ENCODE results near the gene RBPMS2. TPM values are rescaled to one million over a fixed set of nuclear protein-coding genes. Genes with fewer than 3 reads are reported as not detected.

Gene RBPMS2
- polyA plus RNA-seq, 1 of the 3 experiments (the other 2 are of a cell fraction), result 6.5 TPM

DNA sequence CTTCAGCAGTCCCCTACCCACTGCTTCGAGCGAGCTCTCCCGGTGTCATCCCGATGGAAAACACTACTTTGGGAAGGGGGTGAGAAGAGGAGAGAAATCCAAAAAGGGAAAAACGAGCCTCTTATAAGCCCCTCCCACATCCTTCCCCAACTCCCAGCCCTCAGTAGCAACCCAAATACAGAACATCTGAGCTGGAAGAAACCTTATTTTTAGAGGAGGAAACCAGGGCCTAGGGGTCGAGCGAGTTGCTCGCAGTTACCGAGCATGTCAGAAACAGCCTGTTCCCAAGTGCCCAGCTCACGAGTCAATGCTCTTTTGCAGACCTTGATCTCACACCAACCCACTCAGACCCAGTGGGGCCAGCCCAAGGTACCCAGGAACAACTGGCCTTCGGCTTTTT is 14.2 kb downstream of the RBPMS2 start:
- H3K27ac ChIP-seq (ENCODE audit: low read depth in 2 of 2, low read length in 1 of 2), result no peak overlapping the region
- POLR2A ChIA-PET, result no interaction called here
- DNase-seq, result no peak
- no peak overlapping the region for H3K4me3 ChIP-seq (ENCODE audit: low read depth in 2 of 2, low read length in 1 of 2)
- no peaks in the 10 kb centered on the region for H3K9me2 ChIP-seq
- no peaks in the 10 kb centered on the region for H3K9me3 ChIP-seq
- H3K4me2 ChIP-seq, result no peak overlapping the region
- no peaks in the 10 kb centered on the region for H3F3A ChIP-seq (replicated peaks; ENCODE audit: insufficient read depth)
- no peaks in the 10 kb centered on the region for H3K4me1 ChIP-seq (ENCODE audit: control insufficient read depth in 1 of 2, insufficient read depth in 2 of 2, low read depth in 1 of 2, low read length in 1 of 2)
- WGBS (ENCODE audit: low lambda C conversion rate), result 85% methylated on average over 10 of the region's 11 CpGs
- no peaks in the 10 kb centered on the region for H3K79me2 ChIP-seq (ENCODE audit: insufficient read depth)
- no peaks in the 10 kb centered on the region for H4K20me1 ChIP-seq (ENCODE audit: insufficient read depth)
- no peak overlapping the region for H3K9ac ChIP-seq
- CTCF ChIA-PET, result interaction anchor here (0.9 to 2.2 kb wide), 3 partner anchors 30 to 284 kb away, joined by 3 to 7 read pairs (median 4); partner anchors contain the start of gene SLC51B
- H3K27me3 ChIP-seq (ENCODE audit: insufficient read depth), result no peaks in the 10 kb centered on the region
- no peaks in the 10 kb centered on the region for H3K36me3 ChIP-seq (replicated peaks in 1 of 2; ENCODE audit: control insufficient read depth in 1 of 2, insufficient read depth in 2 of 2, low read length in 1 of 2)
- no peak for TF ChIP-seq NRF1 (IDR thresholded peaks at IDR 0.05; ENCODE audit: low read depth, low read length)
- TF ChIP-seq, protein P1, sequence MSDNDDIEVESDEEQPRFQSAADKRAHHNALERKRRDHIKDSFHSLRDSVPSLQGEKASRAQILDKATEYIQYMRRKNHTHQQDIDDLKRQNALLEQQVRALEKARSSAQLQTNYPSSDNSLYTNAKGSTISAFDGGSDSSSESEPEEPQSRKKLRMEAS (IDR thresholded peaks at IDR 0.05; ENCODE audit: low read depth), result no peak
- TF ChIP-seq FOXM1 (IDR thresholded peaks at IDR 0.05; ENCODE audit: low read depth), result no peak
- TF ChIP-seq ELF1 (IDR thresholded peaks at IDR 0.05), result no peak
- TF ChIP-seq, protein P2, sequence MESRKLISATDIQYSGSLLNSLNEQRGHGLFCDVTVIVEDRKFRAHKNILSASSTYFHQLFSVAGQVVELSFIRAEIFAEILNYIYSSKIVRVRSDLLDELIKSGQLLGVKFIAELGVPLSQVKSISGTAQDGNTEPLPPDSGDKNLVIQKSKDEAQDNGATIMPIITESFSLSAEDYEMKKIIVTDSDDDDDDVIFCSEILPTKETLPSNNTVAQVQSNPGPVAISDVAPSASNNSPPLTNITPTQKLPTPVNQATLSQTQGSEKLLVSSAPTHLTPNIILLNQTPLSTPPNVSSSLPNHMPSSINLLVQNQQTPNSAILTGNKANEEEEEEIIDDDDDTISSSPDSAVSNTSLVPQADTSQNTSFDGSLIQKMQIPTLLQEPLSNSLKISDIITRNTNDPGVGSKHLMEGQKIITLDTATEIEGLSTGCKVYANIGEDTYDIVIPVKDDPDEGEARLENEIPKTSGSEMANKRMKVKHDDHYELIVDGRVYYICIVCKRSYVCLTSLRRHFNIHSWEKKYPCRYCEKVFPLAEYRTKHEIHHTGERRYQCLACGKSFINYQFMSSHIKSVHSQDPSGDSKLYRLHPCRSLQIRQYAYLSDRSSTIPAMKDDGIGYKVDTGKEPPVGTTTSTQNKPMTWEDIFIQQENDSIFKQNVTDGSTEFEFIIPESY (IDR thresholded peaks at IDR 0.05; ENCODE audit: borderline replicate concordance, low read depth), result no peak
- TF ChIP-seq TCF12 (IDR thresholded peaks at IDR 0.05), result no peak
- no peak overlapping the region for H2AFZ ChIP-seq (ENCODE audit: low read depth)

DNA sequence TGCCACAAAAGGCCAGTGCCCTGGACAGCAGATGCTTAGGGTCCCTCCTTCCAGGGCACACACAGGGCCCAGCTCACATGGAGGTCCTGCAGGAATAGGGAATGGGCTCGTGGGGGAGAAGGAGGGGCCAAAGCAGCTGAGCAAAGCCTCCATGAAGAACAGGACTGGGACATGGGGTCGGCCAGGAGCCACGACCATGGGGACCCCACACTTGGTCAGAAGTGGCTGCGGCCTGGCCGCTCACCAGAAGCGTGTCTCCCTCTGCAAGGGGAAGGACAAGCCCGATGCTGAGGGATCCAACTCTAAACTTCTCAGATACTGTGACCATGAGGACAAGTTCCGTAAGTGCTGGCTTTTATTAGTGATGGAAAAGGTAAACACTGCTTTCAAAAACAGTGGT is 15.3 kb downstream of the RBPMS2 start:
- ChIA-PET CTCF (interaction anchor here (0.7 to 2.2 kb wide), 3 partner anchors 29 to 78 kb away, joined by 3 to 7 read pairs (median 3); no protein-coding TSS in a partner anchor), POLR2A (no interaction called here)
- Histone ChIP-seq H3K27ac (ENCODE audit: low read depth in 2 of 2, low read length in 1 of 2) (no peak overlapping the region), H3K4me2 (no peak overlapping the region), H2AFZ (ENCODE audit: low read depth) (no peak overlapping the region), H3K9me3 (no peaks in the 10 kb centered on the region), H3K9me2 (no peaks in the 10 kb centered on the region), H3K79me2 (ENCODE audit: insufficient read depth) (no peaks in the 10 kb centered on the region), H3K9ac (no peak overlapping the region), H3F3A (replicated peaks; ENCODE audit: insufficient read depth) (no peaks in the 10 kb centered on the region), H3K27me3 (ENCODE audit: insufficient read depth) (no peaks in the 10 kb centered on the region), H4K20me1 (ENCODE audit: insufficient read depth) (no peaks in the 10 kb centered on the region), H3K4me3 (ENCODE audit: low read depth in 2 of 2, low read length in 1 of 2) (no peak overlapping the region), H3K36me3 (replicated peaks in 1 of 2; ENCODE audit: control insufficient read depth in 1 of 2, insufficient read depth in 2 of 2, low read length in 1 of 2) (no peaks in the 10 kb centered on the region), H3K4me1 (ENCODE audit: control insufficient read depth in 1 of 2, insufficient read depth in 2 of 2, low read depth in 1 of 2, low read length in 1 of 2) (no peaks in the 10 kb centered on the region)
- DNase-seq, result no peak
- 93% methylated on average over 7 of the region's 8 CpGs for WGBS (ENCODE audit: low lambda C conversion rate)
- no peak for TF ChIP-seq GABPA (IDR thresholded peaks at IDR 0.05; ENCODE audit: low read depth)
- TF ChIP-seq, protein P3, sequence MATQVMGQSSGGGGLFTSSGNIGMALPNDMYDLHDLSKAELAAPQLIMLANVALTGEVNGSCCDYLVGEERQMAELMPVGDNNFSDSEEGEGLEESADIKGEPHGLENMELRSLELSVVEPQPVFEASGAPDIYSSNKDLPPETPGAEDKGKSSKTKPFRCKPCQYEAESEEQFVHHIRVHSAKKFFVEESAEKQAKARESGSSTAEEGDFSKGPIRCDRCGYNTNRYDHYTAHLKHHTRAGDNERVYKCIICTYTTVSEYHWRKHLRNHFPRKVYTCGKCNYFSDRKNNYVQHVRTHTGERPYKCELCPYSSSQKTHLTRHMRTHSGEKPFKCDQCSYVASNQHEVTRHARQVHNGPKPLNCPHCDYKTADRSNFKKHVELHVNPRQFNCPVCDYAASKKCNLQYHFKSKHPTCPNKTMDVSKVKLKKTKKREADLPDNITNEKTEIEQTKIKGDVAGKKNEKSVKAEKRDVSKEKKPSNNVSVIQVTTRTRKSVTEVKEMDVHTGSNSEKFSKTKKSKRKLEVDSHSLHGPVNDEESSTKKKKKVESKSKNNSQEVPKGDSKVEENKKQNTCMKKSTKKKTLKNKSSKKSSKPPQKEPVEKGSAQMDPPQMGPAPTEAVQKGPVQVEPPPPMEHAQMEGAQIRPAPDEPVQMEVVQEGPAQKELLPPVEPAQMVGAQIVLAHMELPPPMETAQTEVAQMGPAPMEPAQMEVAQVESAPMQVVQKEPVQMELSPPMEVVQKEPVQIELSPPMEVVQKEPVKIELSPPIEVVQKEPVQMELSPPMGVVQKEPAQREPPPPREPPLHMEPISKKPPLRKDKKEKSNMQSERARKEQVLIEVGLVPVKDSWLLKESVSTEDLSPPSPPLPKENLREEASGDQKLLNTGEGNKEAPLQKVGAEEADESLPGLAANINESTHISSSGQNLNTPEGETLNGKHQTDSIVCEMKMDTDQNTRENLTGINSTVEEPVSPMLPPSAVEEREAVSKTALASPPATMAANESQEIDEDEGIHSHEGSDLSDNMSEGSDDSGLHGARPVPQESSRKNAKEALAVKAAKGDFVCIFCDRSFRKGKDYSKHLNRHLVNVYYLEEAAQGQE (IDR thresholded peaks at IDR 0.05; ENCODE audit: low read depth, low read length), result no peak
- TF ChIP-seq FOXJ3 (CRISPR knock-in tag; IDR thresholded peaks at IDR 0.05), result no peak
- no peak for TF ChIP-seq TAF1 (IDR thresholded peaks at IDR 0.05; ENCODE audit: borderline replicate concordance, low read depth, low read length)
- no peak for TF ChIP-seq POLR2AphosphoS5 (IDR thresholded peaks at IDR 0.05; ENCODE audit: low read depth, low read length)
